ENCODE results near the gene TWIST2. TPM values are rescaled to one million over a fixed set of nuclear protein-coding genes. Genes with fewer than 3 reads are reported as not detected.

Gene TWIST2
- total RNA-seq, 3 donors from 2014 or later, result not detected

DNA sequence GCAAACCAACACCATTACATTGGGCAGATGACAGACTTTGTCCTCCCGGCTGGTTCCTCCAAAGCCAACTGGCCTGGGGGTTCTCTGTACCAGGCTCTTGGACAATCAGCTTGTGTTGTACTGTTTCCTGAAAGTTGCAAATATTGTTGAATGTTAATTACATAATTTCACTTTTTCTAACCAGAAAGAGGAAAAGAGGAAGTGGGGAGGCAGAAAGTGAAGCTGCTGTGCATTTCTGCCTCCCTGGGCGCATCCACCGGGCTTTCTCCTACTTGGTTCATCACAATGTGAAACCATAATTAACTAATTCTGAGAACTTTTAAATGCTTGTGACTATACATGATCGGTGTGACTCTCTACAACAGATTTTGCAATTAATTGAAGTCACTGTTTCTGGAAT, 10.1 kb downstream of the TWIST2 start:
- no peak for DNase-seq
- Mint-ChIP-seq H3K4me1 (ENCODE audit: low read depth) (no peaks in the 10 kb centered on the region), H3K36me3 (ENCODE audit: insufficient read depth) (no peaks in the 10 kb centered on the region), H3K9me3 (no peaks in the 10 kb centered on the region), H3K4me3 (no peak overlapping the region), H3K27me3 (ENCODE audit: low read depth) (peaks cover 41% of the 10 kb centered on the region)
- ATAC-seq, result no peak

DNA sequence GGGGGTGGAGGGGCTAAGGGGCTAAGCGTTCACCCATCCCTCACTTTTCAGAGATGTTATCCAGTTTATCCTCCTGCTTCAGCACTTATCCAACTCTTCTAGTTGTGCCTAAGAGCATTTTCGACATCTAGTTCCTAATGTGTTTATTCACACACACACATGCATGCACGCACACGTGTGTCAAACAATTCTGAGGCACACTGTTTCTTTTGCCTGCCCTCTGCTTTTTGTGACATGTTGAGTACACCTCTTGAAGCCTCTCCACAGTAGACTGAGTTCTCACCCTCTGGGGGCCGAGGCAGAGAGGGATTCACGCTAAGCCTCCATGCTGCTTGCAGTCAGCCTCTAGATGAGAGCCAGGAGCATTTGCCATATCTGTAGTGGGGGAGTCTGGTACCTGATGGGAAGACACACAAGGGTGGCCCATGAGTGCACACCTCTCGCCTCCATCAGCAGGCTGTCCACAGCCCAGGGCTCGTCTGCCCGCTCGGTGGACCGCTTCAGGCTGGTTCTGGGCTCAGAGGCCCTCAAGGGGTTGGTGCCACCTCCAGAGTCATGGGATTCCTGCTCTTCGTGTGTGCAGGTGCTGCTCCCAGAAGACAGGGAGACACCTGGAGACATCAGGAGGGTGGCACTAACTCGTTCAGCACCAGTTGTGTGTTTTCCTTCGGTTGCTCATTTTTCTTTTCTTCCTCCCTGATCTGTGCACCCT, 11.9 kb downstream of the TWIST2 start:
- Mint-ChIP-seq H3K4me3 (no peak overlapping the region), H3K9me3 (no peaks in the 10 kb centered on the region), H3K36me3 (ENCODE audit: insufficient read depth) (no peaks in the 10 kb centered on the region), H3K27me3 (ENCODE audit: low read depth) (peaks cover 39% of the 10 kb centered on the region), H3K4me1 (ENCODE audit: low read depth) (no peaks in the 10 kb centered on the region)
- DNase-seq, result no peak
- ATAC-seq, result no peak

DNA sequence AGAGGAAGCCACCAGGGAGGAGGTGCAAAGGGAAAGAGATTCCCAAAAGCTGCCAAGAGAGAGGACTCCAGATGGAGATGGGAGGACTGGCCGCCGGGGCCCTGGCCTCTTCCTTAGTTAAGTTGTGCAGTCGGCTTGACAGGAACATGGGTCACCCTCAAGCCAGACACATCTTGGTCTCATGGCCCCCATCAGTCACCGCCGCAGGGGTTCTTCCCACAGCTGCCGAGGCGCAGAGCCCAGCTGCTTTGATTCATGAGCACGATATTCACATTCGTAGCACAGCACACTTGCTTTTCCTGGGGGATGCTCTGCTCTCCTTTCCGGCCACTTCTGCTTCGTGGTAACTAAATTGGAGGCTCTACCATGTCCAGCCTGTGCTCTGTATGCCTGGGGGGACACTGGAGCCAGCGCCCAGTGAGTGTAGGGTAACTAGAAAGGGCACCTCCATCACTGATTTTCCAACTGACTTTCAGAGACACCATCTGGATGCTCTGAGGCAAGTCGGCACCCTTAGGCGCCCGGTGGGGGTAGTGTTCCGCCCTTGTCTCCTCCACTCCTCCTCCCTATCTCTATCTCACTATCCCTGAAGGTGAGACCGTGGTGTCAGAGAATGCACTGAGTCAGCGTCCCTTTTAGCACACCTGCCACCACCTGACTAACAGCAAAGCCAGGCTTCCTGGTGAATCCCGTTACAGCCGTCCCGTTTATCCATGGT, 13.3 kb downstream of the TWIST2 start:
- H3K4me3 Mint-ChIP-seq, result no peak overlapping the region
- DNase-seq, result no peak
- H3K9me3 Mint-ChIP-seq, result no peaks in the 10 kb centered on the region
- H3K36me3 Mint-ChIP-seq (ENCODE audit: insufficient read depth), result no peaks in the 10 kb centered on the region
- H3K27me3 Mint-ChIP-seq (ENCODE audit: low read depth), result peaks cover 34% of the 10 kb centered on the region
- ATAC-seq, result no peak
- no peaks in the 10 kb centered on the region for H3K4me1 Mint-ChIP-seq (ENCODE audit: low read depth)

DNA sequence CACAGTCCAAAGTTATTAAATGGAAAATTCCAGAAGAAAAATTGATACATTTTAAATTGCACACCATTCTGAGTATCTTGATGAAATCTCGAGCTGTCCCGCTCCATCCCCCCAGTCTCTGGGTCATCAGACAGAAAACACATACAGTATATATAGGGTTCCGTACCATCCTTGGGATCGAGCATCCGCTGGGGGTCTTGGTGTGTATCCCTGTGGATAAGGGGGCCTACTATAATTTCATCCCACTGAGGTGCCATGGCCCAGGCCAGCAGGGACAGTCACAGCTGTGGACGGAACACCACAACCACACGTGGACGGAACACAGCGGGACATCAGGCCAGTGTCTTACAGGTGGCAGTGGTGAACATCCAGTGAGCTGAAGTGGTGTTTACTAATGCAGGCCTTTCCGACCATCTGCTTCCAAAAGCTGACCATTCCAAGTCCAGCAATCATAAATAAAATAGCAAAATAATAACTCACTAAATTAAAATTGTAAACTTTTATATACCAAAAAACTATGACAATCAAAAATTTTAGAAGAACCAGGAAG, 14.0 kb downstream of the TWIST2 start:
- Mint-ChIP-seq H3K4me3 (no peak overlapping the region), H3K9me3 (no peaks in the 10 kb centered on the region), H3K4me1 (ENCODE audit: low read depth) (no peaks in the 10 kb centered on the region), H3K36me3 (ENCODE audit: insufficient read depth) (no peaks in the 10 kb centered on the region), H3K27me3 (ENCODE audit: low read depth) (peaks cover 34% of the 10 kb centered on the region)
- DNase-seq, result no peak
- ATAC-seq, result no peak

DNA sequence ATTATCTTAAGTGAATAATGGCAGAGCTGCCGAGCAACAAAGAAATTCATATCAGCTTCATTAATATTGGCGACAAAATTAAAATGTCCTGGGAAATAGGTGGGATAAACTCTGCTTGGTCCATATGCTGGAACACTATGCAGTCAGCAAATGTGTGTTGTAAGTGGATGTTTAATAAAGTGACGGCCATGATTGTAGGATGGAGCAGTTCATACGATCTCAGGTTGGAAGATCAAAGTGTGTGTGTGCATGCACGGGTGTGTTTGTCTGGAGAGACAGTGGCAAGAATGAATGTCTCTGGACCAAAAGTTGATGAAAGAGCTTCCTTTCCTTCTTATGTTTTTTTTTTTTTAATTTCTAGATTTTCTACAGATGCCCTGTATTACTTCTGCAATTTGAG, 14.8 kb downstream of the TWIST2 start:
- DNase-seq (no peak), ATAC-seq (no peak)
- no peak overlapping the region for H3K4me3 Mint-ChIP-seq
- no peaks in the 10 kb centered on the region for H3K9me3 Mint-ChIP-seq
- no peaks in the 10 kb centered on the region for H3K36me3 Mint-ChIP-seq (ENCODE audit: insufficient read depth)
- no peaks in the 10 kb centered on the region for H3K4me1 Mint-ChIP-seq (ENCODE audit: low read depth)
- peaks cover 25% of the 10 kb centered on the region for H3K27me3 Mint-ChIP-seq (ENCODE audit: low read depth)

DNA sequence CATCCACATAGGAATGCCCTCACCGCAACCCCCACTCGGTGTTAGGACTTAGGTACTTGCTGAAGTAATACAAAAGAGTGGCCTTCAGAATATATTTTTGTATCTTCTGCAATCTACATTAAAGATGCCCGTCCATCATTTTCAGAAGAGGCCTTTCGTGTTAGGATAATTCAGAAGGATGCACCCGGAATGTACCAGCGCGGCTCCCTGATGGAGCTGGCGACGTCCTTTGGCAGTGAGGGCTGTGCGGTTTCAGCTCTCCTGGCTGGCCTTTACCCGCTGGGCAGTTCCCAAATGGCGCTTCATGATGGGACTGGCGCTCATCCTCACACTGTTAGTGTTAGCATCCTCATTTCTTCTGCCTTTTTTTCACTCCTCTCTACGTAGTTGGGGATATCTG, 15.3 kb downstream of the TWIST2 start:
- Mint-ChIP-seq H3K9me3 (no peaks in the 10 kb centered on the region), H3K36me3 (ENCODE audit: insufficient read depth) (no peaks in the 10 kb centered on the region), H3K4me1 (ENCODE audit: low read depth) (no peaks in the 10 kb centered on the region), H3K4me3 (no peak overlapping the region), H3K27me3 (ENCODE audit: low read depth) (peaks cover 22% of the 10 kb centered on the region)
- ATAC-seq (no peak), DNase-seq (no peak)

DNA sequence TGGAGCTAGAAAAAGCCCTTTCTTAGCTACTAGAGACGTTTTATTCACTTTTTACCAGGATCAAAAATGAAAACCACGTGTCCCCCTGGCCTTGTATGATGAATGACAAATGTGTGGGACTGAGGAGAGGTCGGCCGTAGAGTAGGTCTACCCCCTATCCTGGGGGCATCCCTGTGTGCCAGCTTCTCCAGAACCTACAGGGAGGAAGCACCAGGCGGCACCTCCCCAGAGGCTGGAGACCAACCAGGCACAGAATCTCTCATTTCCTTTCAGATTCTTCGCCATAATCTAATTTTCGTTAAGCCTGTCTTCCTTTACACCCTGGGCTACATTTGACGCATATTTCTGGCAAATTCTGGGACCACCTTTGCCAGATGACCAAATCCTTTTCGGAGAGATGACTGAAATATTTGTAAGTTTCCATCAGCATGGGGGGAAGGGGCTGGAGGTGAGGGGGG, 15.9 kb downstream of the TWIST2 start:
- Mint-ChIP-seq H3K4me3 (no peak overlapping the region), H3K4me1 (ENCODE audit: low read depth) (no peaks in the 10 kb centered on the region), H3K36me3 (ENCODE audit: insufficient read depth) (no peaks in the 10 kb centered on the region), H3K9me3 (no peaks in the 10 kb centered on the region), H3K27me3 (ENCODE audit: low read depth) (peaks cover 19% of the 10 kb centered on the region)
- no peak for DNase-seq
- ATAC-seq, result no peak

DNA sequence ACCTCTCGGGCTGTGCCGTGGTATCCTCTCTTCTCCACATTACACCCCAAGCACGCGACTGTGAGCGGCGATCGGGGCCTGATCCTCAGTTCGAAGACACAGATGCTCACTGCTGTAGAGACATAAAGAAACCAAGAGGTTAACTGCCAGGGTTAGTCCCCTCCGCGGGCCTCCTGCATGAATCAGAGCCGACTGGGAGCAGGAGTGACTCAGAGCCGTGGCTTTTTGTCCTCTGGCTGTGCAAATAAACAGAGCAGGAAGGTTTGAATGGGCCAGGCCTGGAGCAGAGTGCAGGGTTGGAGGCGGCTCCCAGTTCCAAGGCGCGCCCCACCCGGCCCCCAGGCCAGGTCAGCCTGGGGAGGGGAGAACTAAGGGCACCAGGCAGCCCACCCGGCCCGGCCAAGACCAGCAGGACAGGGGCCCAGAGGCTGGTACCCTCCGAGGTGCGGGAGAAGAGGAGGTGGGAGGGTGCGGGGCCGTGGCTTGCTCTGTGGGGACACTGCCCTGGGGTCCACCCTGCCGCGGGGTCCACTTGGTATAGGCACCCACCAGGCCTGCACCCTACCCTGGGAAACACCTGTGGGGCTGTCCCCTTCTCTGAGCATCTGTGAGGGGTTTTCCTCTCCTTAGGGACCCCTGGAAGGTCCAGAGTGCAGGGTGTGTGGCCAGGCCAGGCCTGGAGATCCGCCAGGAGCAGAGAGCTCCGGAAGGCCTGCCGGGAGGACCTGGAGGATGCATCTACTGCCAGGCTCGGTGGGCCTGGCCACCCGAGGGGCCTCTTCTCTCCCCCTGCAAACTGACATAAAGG, 16.5 kb downstream of the TWIST2 start:
- Mint-ChIP-seq H3K36me3 (ENCODE audit: insufficient read depth) (no peaks in the 10 kb centered on the region), H3K9me3 (no peaks in the 10 kb centered on the region), H3K4me3 (no peak overlapping the region), H3K4me1 (ENCODE audit: low read depth) (no peaks in the 10 kb centered on the region), H3K27me3 (ENCODE audit: low read depth) (peaks cover 15% of the 10 kb centered on the region)
- ATAC-seq, result peak; percentile 87 to 92
- no peak for DNase-seq

DNA sequence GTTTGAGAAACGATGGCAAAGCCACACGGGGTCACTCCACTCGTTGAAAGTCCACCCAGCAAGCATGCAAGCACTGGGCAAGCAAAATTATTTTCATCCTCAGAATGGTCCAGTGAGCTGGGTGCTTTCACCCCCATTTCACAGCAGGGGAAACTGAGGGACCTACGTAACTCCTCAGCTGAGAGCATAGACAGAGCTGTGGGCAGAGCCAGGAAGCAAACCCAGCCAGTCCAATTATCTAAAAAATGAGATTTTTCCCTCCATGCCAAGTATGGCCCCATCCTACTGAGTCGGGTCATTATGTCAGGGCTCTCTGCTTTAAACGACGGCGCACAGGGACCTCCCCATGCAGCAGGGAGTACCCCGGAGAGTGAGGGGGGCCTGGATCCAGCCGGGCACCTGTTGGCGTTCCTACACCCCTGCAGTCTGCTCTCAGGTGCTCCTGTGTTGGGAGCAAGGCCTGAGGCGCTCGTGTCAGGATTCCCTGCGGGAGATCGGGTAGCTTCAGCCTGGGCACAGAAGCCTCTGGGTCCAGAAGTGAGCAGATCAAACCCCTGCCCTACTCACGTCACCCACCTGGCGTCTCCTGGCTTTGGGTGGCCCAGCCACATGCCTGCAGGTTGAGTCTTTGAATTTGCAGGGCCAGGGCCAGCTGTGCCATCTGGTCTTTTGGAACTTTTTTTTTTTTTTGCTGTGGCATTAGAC, 17.3 kb downstream of the TWIST2 start:
- Mint-ChIP-seq H3K36me3 (ENCODE audit: insufficient read depth) (no peaks in the 10 kb centered on the region), H3K9me3 (no peaks in the 10 kb centered on the region), H3K4me3 (no peak overlapping the region), H3K4me1 (ENCODE audit: low read depth) (no peaks in the 10 kb centered on the region), H3K27me3 (ENCODE audit: low read depth) (peaks cover 10% of the 10 kb centered on the region)
- no peak for DNase-seq
- no peak for ATAC-seq

DNA sequence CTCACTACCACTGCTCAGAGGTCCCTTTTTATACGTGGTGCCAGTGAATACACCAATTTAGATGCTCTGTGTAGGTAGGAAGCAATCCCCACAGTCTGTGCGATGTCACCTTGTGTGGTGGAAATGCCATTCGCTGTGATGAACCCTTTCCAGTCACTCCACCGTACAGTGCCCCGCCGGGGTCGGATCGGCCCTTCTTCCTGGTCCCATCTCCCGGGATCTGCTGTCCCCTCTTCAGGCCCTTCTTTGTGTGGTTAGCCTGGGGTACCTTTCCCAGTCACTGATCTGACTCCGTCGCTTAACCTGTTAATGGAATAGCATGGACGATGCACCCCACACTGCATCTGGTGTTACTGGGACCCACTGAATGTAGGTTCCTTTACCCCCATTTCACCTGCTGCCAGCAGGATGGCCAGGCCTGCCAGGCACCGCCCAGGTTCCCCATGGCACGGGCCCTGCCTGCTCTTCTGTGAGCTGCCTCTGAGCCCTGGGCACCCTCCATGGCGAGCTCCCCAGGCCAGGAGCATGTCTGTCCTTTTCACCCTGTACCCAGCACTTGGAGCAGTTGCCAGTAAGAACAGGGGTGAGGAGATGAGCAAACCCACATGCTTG, 18.0 kb downstream of the TWIST2 start:
- Mint-ChIP-seq H3K9me3 (no peaks in the 10 kb centered on the region), H3K36me3 (ENCODE audit: insufficient read depth) (no peaks in the 10 kb centered on the region), H3K4me3 (no peak overlapping the region), H3K4me1 (ENCODE audit: low read depth) (no peaks in the 10 kb centered on the region), H3K27me3 (ENCODE audit: low read depth) (peaks cover 8% of the 10 kb centered on the region)
- ATAC-seq (no peak), DNase-seq (no peak)

DNA sequence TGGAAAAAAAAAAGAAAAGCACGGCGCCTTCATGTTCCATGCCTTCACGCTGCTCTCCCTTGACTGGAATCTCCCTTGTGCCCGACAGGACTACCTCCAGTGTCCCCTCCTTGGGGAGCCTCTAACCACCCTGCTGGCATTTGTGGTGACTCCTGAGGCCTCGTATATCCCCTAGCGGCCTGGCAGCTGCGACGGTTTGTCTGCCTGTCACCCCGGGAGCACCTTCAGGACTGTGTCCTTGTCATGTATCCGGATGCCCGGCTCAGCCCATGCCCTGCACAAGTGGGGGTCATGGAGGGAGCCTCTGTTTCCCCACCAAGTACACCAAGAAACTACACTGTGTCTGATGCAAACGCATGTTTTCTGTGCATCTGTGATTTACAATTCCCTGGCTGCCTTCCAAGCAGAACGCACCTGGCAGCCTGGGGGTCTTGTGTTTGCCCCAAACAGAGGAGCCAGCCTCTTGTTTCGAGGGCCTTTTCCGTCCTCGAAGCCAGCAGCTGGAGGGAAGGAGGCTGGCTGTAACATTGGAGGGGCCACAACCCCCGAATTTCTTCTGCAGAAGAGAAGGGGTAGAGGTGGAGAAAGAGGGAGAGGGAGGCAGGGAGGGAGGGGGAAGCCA, 18.9 kb downstream of the TWIST2 start:
- peaks cover 8% of the 10 kb centered on the region for H3K27me3 Mint-ChIP-seq (ENCODE audit: low read depth)
- ATAC-seq (no peak), DNase-seq (no peak)
- no peak overlapping the region for H3K4me3 Mint-ChIP-seq
- no peaks in the 10 kb centered on the region for H3K9me3 Mint-ChIP-seq
- H3K4me1 Mint-ChIP-seq (ENCODE audit: low read depth), result no peaks in the 10 kb centered on the region
- no peaks in the 10 kb centered on the region for H3K36me3 Mint-ChIP-seq (ENCODE audit: insufficient read depth)

DNA sequence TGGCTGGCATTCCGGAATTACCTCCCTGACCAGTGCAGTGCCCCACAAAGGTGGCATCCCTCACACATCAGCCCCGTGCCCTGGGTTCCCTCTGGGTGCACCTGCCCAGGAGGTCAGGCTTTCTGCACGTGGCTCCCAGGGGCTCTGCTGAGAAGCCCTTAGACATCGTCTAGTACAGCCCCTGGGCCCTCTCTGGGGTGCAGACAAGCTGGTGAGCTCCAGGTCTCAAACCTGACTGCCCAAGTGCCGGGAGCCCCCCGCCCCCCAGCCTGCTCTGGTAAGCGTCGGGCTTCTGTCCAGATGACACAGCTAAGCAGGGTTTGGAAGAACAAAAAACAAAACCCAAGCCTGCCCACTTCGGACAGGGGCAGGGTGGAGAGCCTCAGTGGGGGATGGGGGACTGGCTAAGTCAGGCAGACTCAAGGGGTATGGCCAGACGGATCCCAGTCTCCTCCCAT, 20.2 kb downstream of the TWIST2 start:
- ATAC-seq (no peak), DNase-seq (no peak)
- Mint-ChIP-seq H3K36me3 (ENCODE audit: insufficient read depth) (no peaks in the 10 kb centered on the region), H3K4me3 (no peak overlapping the region), H3K4me1 (ENCODE audit: low read depth) (no peaks in the 10 kb centered on the region), H3K27me3 (ENCODE audit: low read depth) (peaks cover 13% of the 10 kb centered on the region), H3K9me3 (no peaks in the 10 kb centered on the region)

DNA sequence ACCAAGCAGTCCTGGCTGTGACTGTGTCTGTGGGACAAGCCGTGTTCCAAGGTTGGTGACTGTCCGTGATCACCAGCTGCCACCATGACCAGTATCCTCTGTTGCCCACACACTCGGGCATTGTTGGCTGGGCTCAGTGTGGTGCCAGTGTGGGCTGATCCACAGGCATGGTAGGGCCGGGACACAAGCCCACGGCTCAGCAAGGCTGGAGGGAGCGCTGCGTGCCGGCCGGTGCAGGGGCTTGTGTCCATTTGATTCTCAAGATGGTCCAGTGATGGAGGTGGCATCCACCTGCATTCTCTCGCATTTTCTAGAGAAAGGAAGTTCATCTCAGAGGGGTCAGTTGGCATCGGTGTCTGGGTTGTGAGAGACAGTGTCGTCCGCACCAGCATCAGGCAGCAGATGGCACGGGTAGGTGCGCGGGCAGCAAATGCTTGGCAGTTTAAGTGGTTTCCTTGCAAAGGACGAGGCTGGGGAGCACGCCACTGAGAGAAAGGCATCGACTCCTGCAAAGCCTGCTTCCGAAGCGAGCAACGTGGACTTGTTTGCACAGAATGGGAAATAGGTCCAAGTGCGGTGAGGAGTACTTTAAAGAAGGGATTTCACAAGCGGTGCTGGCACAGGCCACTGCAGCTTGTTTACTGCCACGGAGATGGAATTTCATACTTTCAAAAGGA, 20.9 kb downstream of the TWIST2 start:
- no peak for ATAC-seq
- no peak for DNase-seq
- Mint-ChIP-seq H3K36me3 (ENCODE audit: insufficient read depth) (no peaks in the 10 kb centered on the region), H3K4me1 (ENCODE audit: low read depth) (no peaks in the 10 kb centered on the region), H3K4me3 (no peak overlapping the region), H3K9me3 (no peaks in the 10 kb centered on the region), H3K27me3 (ENCODE audit: low read depth) (peaks cover 16% of the 10 kb centered on the region)

All from activated T-cell treated with anti-CD3 and anti-CD28 coated beads, Interleukin-2, amount 50 U/mL, for 4 hours (primary cell).